ENCODE results near the gene PITPNM3. TPM values are rescaled to one million over a fixed set of nuclear protein-coding genes. Genes with fewer than 3 reads are reported as not detected.

PITPNM3 gene
- total and polyA plus RNA-seq, 2 of the 8 experiments (the other 6 are each of a cell fraction or from before 2014, with no cell fraction given) = 1.7 to 3.1 TPM

Small RNAs within 50 kb of the gene (small RNA-seq; reads per million reads assigned to genes)
- not detected for gene RF00017 (ENCODE audit: insufficient read depth)
- not detected for gene RNA5SP435 (ENCODE audit: insufficient read depth)

Other genes with a start within 250 kb of the PITPNM3 start
- 0.71 TPM in 1 of 2 replicates, not detected in the other for gene AIPL1, start 121.4 kb downstream of the PITPNM3 start, total RNA-seq (2021; fragmentation: NEBNext Ultra II Directional; extraction: Animal tissue kit (Norgen Biotek cat#: 25700))
- 0.56 and 0.89 TPM in 2 replicates for gene AIPL1, start 121.4 kb downstream of the PITPNM3 start, polyA plus RNA-seq (2011; rRNA removed)
- gene PIMREG, start 112.1 kb downstream of the PITPNM3 start, total RNA-seq (2021; fragmentation: NEBNext Ultra II Directional; extraction: Animal tissue kit (Norgen Biotek cat#: 25700)) = 133 and 143 TPM in 2 replicates
- gene PIMREG, start 112.1 kb downstream of the PITPNM3 start, polyA plus RNA-seq (2011; rRNA removed) = 126 and 148 TPM in 2 replicates
- gene KIAA0753, start 84.2 kb upstream of the PITPNM3 start, total RNA-seq (2021; fragmentation: NEBNext Ultra II Directional; extraction: Animal tissue kit (Norgen Biotek cat#: 25700)) = 27.1 and 29.2 TPM in 2 replicates
- gene KIAA0753, start 84.2 kb upstream of the PITPNM3 start, polyA plus RNA-seq (2011; rRNA removed) = 4.2 and 5.0 TPM in 2 replicates
- gene TXNDC17, start 84.5 kb upstream of the PITPNM3 start, total RNA-seq (2021; fragmentation: NEBNext Ultra II Directional; extraction: Animal tissue kit (Norgen Biotek cat#: 25700)) = 182 and 192 TPM in 2 replicates
- 410 TPM in 2 replicates for gene TXNDC17, start 84.5 kb upstream of the PITPNM3 start, polyA plus RNA-seq (2011; rRNA removed)
- gene MED31, start 95.0 kb upstream of the PITPNM3 start, total RNA-seq (2021; fragmentation: NEBNext Ultra II Directional; extraction: Animal tissue kit (Norgen Biotek cat#: 25700)) = 11.0 and 12.3 TPM in 2 replicates
- gene MED31, start 95.0 kb upstream of the PITPNM3 start, polyA plus RNA-seq (2011; rRNA removed) = 2.4 and 4.6 TPM in 2 replicates
- 1.6 and 2.8 TPM in 2 replicates for gene C17orf100, start 95.2 kb upstream of the PITPNM3 start, total RNA-seq (2021; fragmentation: NEBNext Ultra II Directional; extraction: Animal tissue kit (Norgen Biotek cat#: 25700))
- gene C17orf100, start 95.2 kb upstream of the PITPNM3 start, polyA plus RNA-seq (2011; rRNA removed) = 2.1 and 2.6 TPM in 2 replicates
- 1.8 and 2.6 TPM in 2 replicates for gene SLC13A5, start 156.8 kb upstream of the PITPNM3 start, total RNA-seq (2021; fragmentation: NEBNext Ultra II Directional; extraction: Animal tissue kit (Norgen Biotek cat#: 25700))
- gene SLC13A5, start 156.8 kb upstream of the PITPNM3 start, polyA plus RNA-seq (2011; rRNA removed) = 2.1 and 3.5 TPM in 2 replicates
- gene XAF1, start 199.5 kb upstream of the PITPNM3 start, total RNA-seq (2021; fragmentation: NEBNext Ultra II Directional; extraction: Animal tissue kit (Norgen Biotek cat#: 25700)) = not detected in 2 replicates
- not detected in 2 replicates for gene XAF1, start 199.5 kb upstream of the PITPNM3 start, polyA plus RNA-seq (2011; rRNA removed)
- 0.22 TPM in 1 of 2 replicates, not detected in the other for gene FBXO39, start 219.7 kb upstream of the PITPNM3 start, total RNA-seq (2021; fragmentation: NEBNext Ultra II Directional; extraction: Animal tissue kit (Norgen Biotek cat#: 25700))
- gene FBXO39, start 219.7 kb upstream of the PITPNM3 start, polyA plus RNA-seq (2011; rRNA removed) = 0.12 and 0.17 TPM in 2 replicates